DOHH2 (cell line): ENCODE results near the gene ALG9.

ENCODE experiments used
- H3F3A ChIP-seq: fragments of 200-600 bp; sonication (generic), shearing (Covaris generic); 2 replicates; pipeline ENCODE4 v1.6.0; 2016; ENCODE audit warnings: antibody characterized with exemption, mild to moderate bottlenecking; ENCODE audit not compliant: control insufficient read depth, insufficient read depth
- H3K27ac ChIP-seq: fragments of 200-600 bp; sonication (generic); 2 replicates; pipeline ENCODE4 v1.5.1; 2014; ENCODE audit warnings: low read depth, mild to moderate bottlenecking, low read length, moderate library complexity
- H3K27me3 ChIP-seq: fragments of 200-600 bp; sonication (generic); 2 replicates; pipeline ENCODE4 v1.6.1; 2014; ENCODE audit warnings: mild to moderate bottlenecking, low read length, mixed read lengths; ENCODE audit not compliant: control insufficient read depth
- H3K36me3 ChIP-seq: fragments of 200-600 bp; sonication (generic); 2 replicates; pipeline ENCODE4 v1.6.1; 2014; ENCODE audit warnings: mild to moderate bottlenecking, low read length, moderate library complexity, mixed read lengths; ENCODE audit not compliant: control insufficient read depth
- H3K4me1 ChIP-seq: fragments of 200-600 bp; sonication (generic); 2 replicates; pipeline ENCODE4 v1.6.1; 2014; ENCODE audit warnings: mild to moderate bottlenecking, low read length, mixed read lengths; ENCODE audit not compliant: control insufficient read depth
- H3K4me2 ChIP-seq: fragments of 200-600 bp; sonication (generic); 2 replicates; pipeline ENCODE4 v1.6.0; 2014; ENCODE audit warnings: mild to moderate bottlenecking, low read length, moderate library complexity
- H3K4me3 ChIP-seq: fragments of 200-600 bp; sonication (generic); 2 replicates; pipeline ENCODE4 v1.5.1; 2014; ENCODE audit warnings: mild to moderate bottlenecking, low read length, mixed read lengths
- H3K79me2 ChIP-seq: fragments of 200-600 bp; sonication (generic); 2 replicates; pipeline ENCODE4 v1.6.1; 2014; ENCODE audit warnings: mild to moderate bottlenecking, low read length, mixed read lengths; ENCODE audit not compliant: control insufficient read depth
- H3K9me2 ChIP-seq: fragments of 200-600 bp; sonication (generic); replicated peaks from 2 replicates; pipeline ENCODE4 v1.6.1; 2014; ENCODE audit warnings: mild to moderate bottlenecking, low read length, mixed read lengths; ENCODE audit not compliant: control insufficient read depth
- H3K9me3 ChIP-seq: fragments of 200-600 bp; sonication (generic); 2 replicates; pipeline ENCODE4 v1.6.1; 2014; ENCODE audit warnings: antibody characterized with exemption, low read length, mixed read lengths; ENCODE audit not compliant: control insufficient read depth, insufficient read depth
- H4K20me1 ChIP-seq: fragments of 200-600 bp; sonication (generic); 2 replicates; pipeline ENCODE4 v1.6.0; 2014; ENCODE audit warnings: low read depth, mild to moderate bottlenecking, antibody characterized with exemption, low read length, moderate library complexity; ENCODE audit not compliant: control insufficient read depth, insufficient read depth
- EZH2phosphoT487 ChIP-seq: fragments of 200-600 bp; sonication (generic); IDR thresholded peaks from 2 replicates; pipeline ENCODE4 v1.6.1; 2017; ENCODE audit warnings: borderline replicate concordance, mild to moderate bottlenecking, antibody characterized with exemption, low read length, moderate library complexity, mixed read lengths
- TF ChIP-seq, protein P1 (sequence below): fragments of 200-600 bp; sonication (generic); IDR thresholded peaks from one replicate; pipeline ENCODE4 v1.5.1; 2014; ENCODE audit warnings: antibody characterized with exemption, mild to moderate bottlenecking, low read depth, low read length; ENCODE audit not compliant: poor library complexity, severe bottlenecking

The ALG9 gene

DNA sequence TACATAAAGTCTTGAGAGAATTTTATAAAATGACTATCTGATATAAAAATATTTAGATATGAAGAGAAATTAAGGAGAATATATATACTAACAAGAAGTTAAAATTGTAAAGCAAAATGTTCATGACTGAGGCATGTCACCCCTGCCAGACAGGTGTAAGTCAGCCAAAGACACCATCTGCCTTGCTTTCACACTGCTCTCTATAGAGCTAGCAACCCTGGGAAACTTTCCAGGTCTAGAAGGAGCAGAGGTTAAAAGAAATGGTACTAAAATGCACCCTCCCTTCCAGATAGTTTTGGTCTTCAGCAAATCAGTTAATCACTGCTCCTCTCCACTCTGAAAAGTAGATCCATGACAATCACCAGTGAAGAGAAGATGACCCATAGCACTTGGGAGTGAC, 121.7 kb downstream of the ALG9 start:
- Histone ChIP-seq H3K36me3 (peaks cover 91% of the 10 kb centered on the region), H3K27me3 (no peaks in the 10 kb centered on the region), H3K79me2 (no peaks in the 10 kb centered on the region), H3K4me2 (no peak overlapping the region), H3K4me1 (no peaks in the 10 kb centered on the region), H3F3A (no peaks in the 10 kb centered on the region), H3K27ac (no peak overlapping the region), H4K20me1 (no peaks in the 10 kb centered on the region), H3K9me2 (no peaks in the 10 kb centered on the region), H3K4me3 (no peak overlapping the region), H3K9me3 (no peaks in the 10 kb centered on the region)
- TF ChIP-seq EZH2phosphoT487: no peak
- TF ChIP-seq, protein P1, sequence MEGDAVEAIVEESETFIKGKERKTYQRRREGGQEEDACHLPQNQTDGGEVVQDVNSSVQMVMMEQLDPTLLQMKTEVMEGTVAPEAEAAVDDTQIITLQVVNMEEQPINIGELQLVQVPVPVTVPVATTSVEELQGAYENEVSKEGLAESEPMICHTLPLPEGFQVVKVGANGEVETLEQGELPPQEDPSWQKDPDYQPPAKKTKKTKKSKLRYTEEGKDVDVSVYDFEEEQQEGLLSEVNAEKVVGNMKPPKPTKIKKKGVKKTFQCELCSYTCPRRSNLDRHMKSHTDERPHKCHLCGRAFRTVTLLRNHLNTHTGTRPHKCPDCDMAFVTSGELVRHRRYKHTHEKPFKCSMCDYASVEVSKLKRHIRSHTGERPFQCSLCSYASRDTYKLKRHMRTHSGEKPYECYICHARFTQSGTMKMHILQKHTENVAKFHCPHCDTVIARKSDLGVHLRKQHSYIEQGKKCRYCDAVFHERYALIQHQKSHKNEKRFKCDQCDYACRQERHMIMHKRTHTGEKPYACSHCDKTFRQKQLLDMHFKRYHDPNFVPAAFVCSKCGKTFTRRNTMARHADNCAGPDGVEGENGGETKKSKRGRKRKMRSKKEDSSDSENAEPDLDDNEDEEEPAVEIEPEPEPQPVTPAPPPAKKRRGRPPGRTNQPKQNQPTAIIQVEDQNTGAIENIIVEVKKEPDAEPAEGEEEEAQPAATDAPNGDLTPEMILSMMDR: no peak

- TF ChIP-seq, protein P1: no peak
- no peak for TF ChIP-seq EZH2phosphoT487
These were observed 123.2 kb downstream of the ALG9 start for GRCh38 chr11:111748035-111748804.

GRCh38 chr11:111745719-111746504, 125.5 kb downstream of the ALG9 start:
- Histone ChIP-seq H4K20me1 (no peaks in the 10 kb centered on the region), H3K4me3 (no peak overlapping the region), H3K9me2 (no peaks in the 10 kb centered on the region), H3K27me3 (no peaks in the 10 kb centered on the region), H3F3A (no peaks in the 10 kb centered on the region), H3K4me2 (no peak overlapping the region), H3K9me3 (no peaks in the 10 kb centered on the region), H3K4me1 (no peaks in the 10 kb centered on the region), H3K79me2 (no peaks in the 10 kb centered on the region), H3K36me3 (peaks cover 90% of the 10 kb centered on the region), H3K27ac (no peak overlapping the region)
- TF ChIP-seq, protein P1: no peak
- TF ChIP-seq EZH2phosphoT487: no peak

More at GRCh38 chr11:111748035-111748804, 123.2 kb downstream of the ALG9 start:
- Histone ChIP-seq H3K27me3 (no peaks in the 10 kb centered on the region), H3K36me3 (peaks cover 91% of the 10 kb centered on the region), H3K4me2 (no peak overlapping the region), H3K9me3 (no peaks in the 10 kb centered on the region), H3K79me2 (no peaks in the 10 kb centered on the region), H3K9me2 (no peaks in the 10 kb centered on the region), H3K4me1 (no peaks in the 10 kb centered on the region), H3K4me3 (no peak overlapping the region), H3F3A (no peaks in the 10 kb centered on the region), H3K27ac (no peak overlapping the region), H4K20me1 (no peaks in the 10 kb centered on the region)
